ENCODE results near the gene DEXI.

DEXI gene

GRCh38 chr16:10942352-10943063 lies at the start of gene DEXI:
Gene DEXI, minus strand, starts transcription at chr16:10942468. Its CDS starts 463 bp downstream, at chr16:10942005.
- DNase-seq = peak; percentile 93

- DNase-seq = no peak
Observed at GRCh38 chr16:10990378-10990777, 48.1 kb upstream of the DEXI start.

GRCh38 chr16:10989559-10989958 lies 47.3 kb upstream of the DEXI start:
- no peak for DNase-seq

GRCh38 chr16:10988879-10989278 lies 46.6 kb upstream of the DEXI start:
- DNase-seq = no peak

- no peak for DNase-seq
Observed at GRCh38 chr16:10988164-10988803, 46.0 kb upstream of the DEXI start.

- no peak for DNase-seq
Observed at GRCh38 chr16:10987361-10988163, 45.3 kb upstream of the DEXI start.

GRCh38 chr16:10984509-10984908 lies 42.2 kb upstream of the DEXI start:
- no peak for DNase-seq

GRCh38 chr16:10983159-10983558 lies 40.9 kb upstream of the DEXI start:
- no peak for DNase-seq

GRCh38 chr16:10982465-10983150 lies 40.3 kb upstream of the DEXI start:
- DNase-seq = no peak

GRCh38 chr16:10981697-10982216 lies 39.5 kb upstream of the DEXI start:
- DNase-seq = peak; percentile 80

GRCh38 chr16:10980813-10981212 lies 38.5 kb upstream of the DEXI start:
- no peak for DNase-seq

GRCh38 chr16:10979717-10980601 lies 37.7 kb upstream of the DEXI start:
- DNase-seq = no peak

- DNase-seq = no peak
Observed at GRCh38 chr16:10978871-10979446, 36.7 kb upstream of the DEXI start.

GRCh38 chr16:10978124-10978523 lies 35.9 kb upstream of the DEXI start:
- no peak for DNase-seq

- DNase-seq = no peak
Observed at GRCh38 chr16:10976634-10977033, 34.4 kb upstream of the DEXI start.

- DNase-seq = no peak
Observed at GRCh38 chr16:10972819-10973464, 30.7 kb upstream of the DEXI start.

- DNase-seq = no peak
Observed at GRCh38 chr16:10972108-10972818, 30.0 kb upstream of the DEXI start.

GRCh38 chr16:10971560-10971961 lies 29.3 kb upstream of the DEXI start:
- DNase-seq = peak; percentile 59

GRCh38 chr16:10970065-10970464 lies 27.8 kb upstream of the DEXI start:
- no peak for DNase-seq

GRCh38 chr16:10969615-10970014 lies 27.3 kb upstream of the DEXI start:
- no peak for DNase-seq
